Prostate gland (tissue), 2 donors: Measurements from ENCODE around the gene CADM3. TPM values are rescaled to one million over a fixed set of nuclear protein-coding genes. Genes with fewer than 3 reads are reported as not detected.

Source experiments
- DNase-seq: peaks from one replicate; pipeline ENCODE4 v3.0.0-alpha.2; 2019; ENCODE audit warnings: low spot score
- H3K27ac ChIP-seq, 2 donors: fragments of 200-600 bp; sonication (generic); 2 replicates each; pipeline ENCODE4 v1.5.1; 2017 to 2019
- H3K27me3 ChIP-seq: fragments of 200-600 bp; sonication (generic); replicated peaks from 2 replicates; pipeline ENCODE4 v1.5.1; 2019; ENCODE audit not compliant: insufficient read depth
- H3K36me3 ChIP-seq, 2 donors: fragments of 200-600 bp; sonication (generic); 1 replicate in 1 of 2; 2 replicates in 1 of 2; pipeline versions ENCODE4 v1.5.1 to v1.8.1; 2017 to 2019
- H3K4me1 ChIP-seq: fragments of 200-600 bp; sonication (generic); replicated peaks from 2 replicates; pipeline ENCODE4 v1.5.1; 2019
- H3K4me3 ChIP-seq, 2 donors: fragments of 200-600 bp; sonication (generic); 2 replicates each; pipeline ENCODE4 v1.5.1; 2017 to 2019
- H3K9me3 ChIP-seq: fragments of 200-600 bp; sonication (generic); 2 replicates; pipeline ENCODE4 v1.5.1; 2017
- CTCF ChIP-seq, 4 experiments: fragments of 200-600 bp in 2 of 4; fragments of 450-650 bp in 2 of 4; sonication (generic) in 2 of 4; IDR thresholded peaks; 1 replicate in 3 of 4; 2 replicates in 1 of 4; pipeline ENCODE4 v1.5.1; 2016 to 2019; ENCODE audit warnings: antibody characterized with exemption in 4 of 4, mild to moderate bottlenecking in 2 of 4, moderate library complexity in 2 of 4
- POLR2A ChIP-seq: fragments of 450-650 bp; IDR thresholded peaks from one replicate; pipeline ENCODE4 v1.6.1; 2016; ENCODE audit warnings: antibody characterized with exemption, mild to moderate bottlenecking
- POLR2AphosphoS5 ChIP-seq: sonication (generic); formaldehyde crosslinking; IDR thresholded peaks from one replicate; pipeline ENCODE4 v1.6.1; 2017; ENCODE audit warnings: antibody characterized with exemption
- WGBS: methylation state at CpG from one replicate; pipeline ENCODE4 v1.1.5; 2018; 5-methylcytosine and 5-hydroxymethylcytosine counted together
- intact Hi-C: fragments of 100-400 bp; cut with DNase I; formaldehyde crosslinking; loops from one replicate; pipeline ENCODE4 v1.14.2; 2022
- total RNA-seq, 2 donors: library from RNA; depleted of rRNA; stranded (reverse); fragments of >200 nt; gene quantifications; one replicate each; pipeline ENCODE4 v1.1.0, GENCODE V29; 2016

The CADM3 gene
- total RNA-seq, 2 donors from 2014 or later = 0.23 to 4.7 TPM

DNA sequence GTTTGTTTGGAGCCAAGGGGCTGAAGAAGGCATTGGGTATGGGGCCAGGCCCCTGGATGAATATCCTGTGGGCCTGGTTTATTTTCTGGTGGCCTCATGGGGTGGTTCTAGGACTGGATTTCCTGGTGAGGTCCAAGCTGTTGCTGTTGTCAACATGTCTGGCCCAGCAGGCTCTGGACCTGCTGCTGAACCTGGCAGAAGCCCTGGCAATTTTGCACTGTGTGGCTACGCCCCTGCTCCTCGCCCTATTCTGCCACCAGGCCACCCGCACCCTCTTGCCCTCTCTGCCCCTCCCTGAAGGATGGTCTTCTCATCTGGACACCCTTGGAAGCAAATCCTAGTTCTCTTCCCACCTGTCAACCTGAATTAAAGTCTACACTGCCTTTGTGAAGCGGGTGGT is 34.7 kb downstream of the CADM3 start:
- DNase-seq = no peak
- WGBS = 75% methylated on average over 4 of the region's 4 CpGs
- Histone ChIP-seq H3K4me1 (no peaks in the 10 kb centered on the region), H3K9me3 (no peaks in the 10 kb centered on the region), H3K36me3 (no peaks in the 10 kb centered on the region), H3K27ac (no peak overlapping the region), H3K27me3 (peaks cover 11% of the 10 kb centered on the region), H3K4me3 (no peak overlapping the region)
- no peak for TF ChIP-seq CTCF (IDR thresholded peaks at IDR 0.05)
- no peak for TF ChIP-seq POLR2AphosphoS5
- TF ChIP-seq POLR2A = no peak
- intact Hi-C loops = no loop called here

DNA sequence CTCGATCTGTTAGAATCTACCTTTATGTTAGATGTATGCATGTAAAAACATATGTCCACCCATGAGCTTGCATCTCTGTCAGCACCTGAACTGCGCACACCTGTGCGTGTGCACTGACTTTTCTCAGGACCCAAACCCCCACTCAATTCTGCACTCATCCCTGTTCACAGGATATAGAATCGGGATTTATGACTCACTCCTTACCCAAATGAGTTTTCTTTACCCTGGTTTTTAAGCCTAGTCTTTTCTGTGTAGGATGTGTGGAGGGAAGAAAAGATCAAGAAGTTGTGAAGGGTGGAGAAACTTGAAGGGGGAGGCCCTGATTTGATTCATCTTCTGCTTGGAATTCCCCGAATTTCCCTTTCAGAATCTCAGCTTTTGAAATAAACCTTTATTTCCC is 35.7 kb downstream of the CADM3 start:
- H3K36me3 ChIP-seq = no peaks in the 10 kb centered on the region
- H3K4me3 ChIP-seq = no peak overlapping the region
- no peak for TF ChIP-seq CTCF (IDR thresholded peaks at IDR 0.05)
- TF ChIP-seq POLR2A = no peak
- TF ChIP-seq POLR2AphosphoS5 = no peak
- H3K27me3 ChIP-seq = peaks cover 5% of the 10 kb centered on the region
- no peaks in the 10 kb centered on the region for H3K4me1 ChIP-seq
- H3K9me3 ChIP-seq = no peaks in the 10 kb centered on the region
- intact Hi-C loops = no loop called here
- H3K27ac ChIP-seq = no peak overlapping the region
- no peak for DNase-seq
- 83% methylated on average over 5 of the region's 5 CpGs for WGBS

- intact Hi-C loops = no loop called here
- Histone ChIP-seq H3K27ac (no peak overlapping the region), H3K36me3 (no peaks in the 10 kb centered on the region), H3K4me1 (no peaks in the 10 kb centered on the region), H3K27me3 (peaks cover 4% of the 10 kb centered on the region), H3K4me3 (no peak overlapping the region), H3K9me3 (no peaks in the 10 kb centered on the region)
- 22% methylated on average over 8 of the region's 8 CpGs for WGBS
- DNase-seq = no peak
- TF ChIP-seq POLR2A (no peak), POLR2AphosphoS5 (no peak), CTCF (IDR thresholded peaks at IDR 0.05) (no peak)
Measured at GRCh38 chr1:159207774-159208173, 36.4 kb downstream of the CADM3 start.

GRCh38 chr1:159208175-159208825 is 36.9 kb downstream of the CADM3 start:
- H3K9me3 ChIP-seq = no peaks in the 10 kb centered on the region
- no peak for DNase-seq
- H3K4me3 ChIP-seq = no peak overlapping the region
- no peak overlapping the region for H3K27ac ChIP-seq
- H3K27me3 ChIP-seq = peaks cover 4% of the 10 kb centered on the region
- TF ChIP-seq POLR2A (no peak), CTCF (IDR thresholded peaks at IDR 0.05) (no peak), POLR2AphosphoS5 (no peak)
- WGBS = 5% methylated on average over 6 of the region's 7 CpGs
- no peaks in the 10 kb centered on the region for H3K4me1 ChIP-seq
- no peaks in the 10 kb centered on the region for H3K36me3 ChIP-seq
- intact Hi-C loops = no loop called here

GRCh38 chr1:159209061-159209460 is 37.6 kb downstream of the CADM3 start:
- intact Hi-C loops = no loop called here
- H3K27me3 ChIP-seq = peaks cover 4% of the 10 kb centered on the region
- 81% methylated on average over 7 of the region's 7 CpGs for WGBS
- TF ChIP-seq POLR2A (no peak), CTCF (IDR thresholded peaks at IDR 0.05) (no peak), POLR2AphosphoS5 (no peak)
- no peaks in the 10 kb centered on the region for H3K36me3 ChIP-seq
- no peaks in the 10 kb centered on the region for H3K4me1 ChIP-seq
- no peaks in the 10 kb centered on the region for H3K9me3 ChIP-seq
- no peak overlapping the region for H3K27ac ChIP-seq
- H3K4me3 ChIP-seq = no peak overlapping the region
- no peak for DNase-seq
